Thyroid gland (tissue), 4 donors: ENCODE data around the gene POU2AF2. TPM values are rescaled to one million over a fixed set of nuclear protein-coding genes. Genes with fewer than 3 reads are reported as not detected.
A peak's percentile ranks its signal among the peaks of the same experiment; 100 is the strongest.
"Not testable (repeated sequence)": the region's sequence is repeated elsewhere in the genome, so short reads cannot be mapped to it uniquely, and the experiment has no call there.

Experiments used
- DNase-seq, 2 donors: peaks; one replicate each; pipeline ENCODE4 v3.0.0-alpha.2; 2019
- H3K27ac ChIP-seq, 3 donors: fragments of 200-600 bp; sonication (generic); 1 replicate in 2 of 3; 2 replicates in 1 of 3; pipeline ENCODE4 v1.5.1; 2016 to 2019; ENCODE audit warnings: mild to moderate bottlenecking in 1 of 3, moderate library complexity in 1 of 3
- H3K27me3 ChIP-seq: fragments of 200-600 bp; sonication (generic); one replicate; pipeline ENCODE4 v1.5.1; 2019
- H3K36me3 ChIP-seq, 2 donors: fragments of 200-600 bp; sonication (generic); one replicate each; pipeline ENCODE4 v1.5.1; 2016 to 2019
- H3K4me1 ChIP-seq, 2 donors: fragments of 200-600 bp; sonication (generic); one replicate each; pipeline ENCODE4 v1.5.1; 2017 to 2019
- H3K4me3 ChIP-seq, 3 donors: fragments of 200-600 bp; sonication (generic); replicated peaks in 1 of 3; 1 replicate in 2 of 3; 2 replicates in 1 of 3; pipeline ENCODE4 v1.5.1; 2016; ENCODE audit warnings: mild to moderate bottlenecking in 1 of 3
- H3K9me3 ChIP-seq: fragments of 200-600 bp; sonication (generic); one replicate; pipeline ENCODE4 v1.5.1; 2017
- POLR2A ChIP-seq, 2 donors: fragments of 450-650 bp; IDR thresholded peaks; one replicate each; pipeline ENCODE4 v1.6.1; 2017; ENCODE audit warnings: antibody characterized with exemption in 2 of 2, mild to moderate bottlenecking in 2 of 2, moderate library complexity in 1 of 2
- WGBS, 2 donors: methylation state at CpG; one replicate each; pipeline ENCODE4 v1.1.5; 2017; 5-methylcytosine and 5-hydroxymethylcytosine counted together
- intact Hi-C: fragments of 100-400 bp; cut with DNase I; formaldehyde crosslinking; loops from one replicate; pipeline ENCODE4 v1.15.1; 2023
- total RNA-seq, 4 donors: library from RNA; depleted of rRNA; stranded (reverse); fragments of >200 nt; gene quantifications; one replicate each; pipeline ENCODE4 v1.2.3, GENCODE V29; 2016
- TF ChIP-seq, protein P1 (sequence below), 6 experiments: fragments of 200-600 bp in 3 of 6; fragments of 450-650 bp in 3 of 6; sonication (generic) in 3 of 6; IDR thresholded peaks; one replicate each; pipeline ENCODE4 v1.5.1; 2016 to 2019; ENCODE audit warnings: antibody characterized with exemption in 6 of 6, mild to moderate bottlenecking in 2 of 6, inconsistent platforms in 1 of 6, moderate library complexity in 1 of 6

The POU2AF2 gene
- total RNA-seq, 4 donors from 2014 or later, result not detected

DNA sequence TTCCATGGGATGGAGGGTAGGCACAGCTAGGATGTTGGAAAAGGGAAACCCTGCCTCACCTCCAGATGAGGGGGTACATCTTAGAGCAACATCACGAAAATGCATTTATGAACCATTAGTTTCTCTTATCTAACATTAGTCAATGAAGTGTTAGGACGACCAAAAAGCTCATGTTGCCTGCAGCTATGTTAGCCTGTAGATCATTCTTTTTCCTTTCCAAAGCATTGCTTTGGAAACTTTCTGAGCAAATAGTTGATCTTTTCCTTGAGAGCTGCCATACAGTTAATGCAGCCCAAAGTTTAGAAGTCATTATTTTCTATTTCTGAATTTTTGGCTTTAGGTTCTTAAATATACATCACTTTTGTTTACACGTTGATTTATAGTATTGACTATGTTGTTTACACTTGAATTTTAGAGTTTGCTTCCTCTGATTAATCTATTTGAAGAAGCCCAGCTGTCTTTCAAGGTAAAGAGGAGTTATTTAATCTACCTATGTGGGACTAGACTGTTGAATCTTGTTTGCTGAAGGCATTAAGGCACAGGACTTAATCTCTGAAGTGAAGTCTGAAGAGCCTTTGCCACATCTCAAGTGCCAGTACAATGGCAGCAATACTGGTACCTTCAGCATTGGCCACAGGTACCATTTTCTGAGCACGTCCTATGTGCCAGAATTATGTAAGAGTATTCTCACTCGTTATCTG, 63.8 kb downstream of the POU2AF2 start:
- 84 to 89% methylated on average over 5 of the region's 5 CpGs for WGBS, 2 donors
- H3K36me3 ChIP-seq, result no peaks in the 10 kb centered on the region
- intact Hi-C loops, result no loop called here
- H3K27me3 ChIP-seq, result no peaks in the 10 kb centered on the region
- H3K9me3 ChIP-seq, result no peaks in the 10 kb centered on the region
- peaks cover 0 to 13% of the 10 kb centered on the region in 2 donors for H3K4me1 ChIP-seq
- no peak overlapping the region for H3K4me3 ChIP-seq
- DNase-seq, result no peak
- H3K27ac ChIP-seq, result no peak overlapping the region
- TF ChIP-seq, protein P1, sequence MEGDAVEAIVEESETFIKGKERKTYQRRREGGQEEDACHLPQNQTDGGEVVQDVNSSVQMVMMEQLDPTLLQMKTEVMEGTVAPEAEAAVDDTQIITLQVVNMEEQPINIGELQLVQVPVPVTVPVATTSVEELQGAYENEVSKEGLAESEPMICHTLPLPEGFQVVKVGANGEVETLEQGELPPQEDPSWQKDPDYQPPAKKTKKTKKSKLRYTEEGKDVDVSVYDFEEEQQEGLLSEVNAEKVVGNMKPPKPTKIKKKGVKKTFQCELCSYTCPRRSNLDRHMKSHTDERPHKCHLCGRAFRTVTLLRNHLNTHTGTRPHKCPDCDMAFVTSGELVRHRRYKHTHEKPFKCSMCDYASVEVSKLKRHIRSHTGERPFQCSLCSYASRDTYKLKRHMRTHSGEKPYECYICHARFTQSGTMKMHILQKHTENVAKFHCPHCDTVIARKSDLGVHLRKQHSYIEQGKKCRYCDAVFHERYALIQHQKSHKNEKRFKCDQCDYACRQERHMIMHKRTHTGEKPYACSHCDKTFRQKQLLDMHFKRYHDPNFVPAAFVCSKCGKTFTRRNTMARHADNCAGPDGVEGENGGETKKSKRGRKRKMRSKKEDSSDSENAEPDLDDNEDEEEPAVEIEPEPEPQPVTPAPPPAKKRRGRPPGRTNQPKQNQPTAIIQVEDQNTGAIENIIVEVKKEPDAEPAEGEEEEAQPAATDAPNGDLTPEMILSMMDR (IDR thresholded peaks at IDR 0.05), result no peak
- TF ChIP-seq POLR2A (IDR thresholded peaks at IDR 0.05), result no peak

DNA sequence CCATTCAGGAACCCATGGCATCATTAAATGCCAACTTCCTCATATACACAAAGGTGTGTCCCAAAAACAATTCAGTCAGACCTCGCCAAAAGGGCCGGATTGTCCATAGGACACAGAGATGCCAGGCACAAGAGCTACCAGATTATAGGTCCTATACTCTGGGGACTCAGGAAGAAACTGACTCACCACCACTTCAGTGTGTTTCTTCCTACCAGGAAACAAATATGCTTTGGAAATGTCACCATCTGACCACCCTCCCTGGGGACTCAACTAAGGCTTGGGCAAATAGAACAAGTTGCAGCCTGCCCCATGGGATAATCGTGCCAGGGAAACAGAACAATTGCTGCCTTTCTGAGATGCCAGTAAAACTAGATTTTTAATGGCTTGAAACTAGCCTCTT, 64.6 kb downstream of the POU2AF2 start:
- DNase-seq, result no peak
- WGBS, 2 donors, result 68 to 78% methylated on average over 3 of the region's 3 CpGs
- peaks cover 0 to 13% of the 10 kb centered on the region in 2 donors for H3K4me1 ChIP-seq
- TF ChIP-seq, protein P1 (IDR thresholded peaks at IDR 0.05), result no peak
- TF ChIP-seq POLR2A (IDR thresholded peaks at IDR 0.05), result no peak
- H3K4me3 ChIP-seq, result no peak overlapping the region
- intact Hi-C loops, result no loop called here
- no peaks in the 10 kb centered on the region for H3K27me3 ChIP-seq
- no peaks in the 10 kb centered on the region for H3K9me3 ChIP-seq
- H3K36me3 ChIP-seq, result no peaks in the 10 kb centered on the region
- no peak overlapping the region for H3K27ac ChIP-seq

DNA sequence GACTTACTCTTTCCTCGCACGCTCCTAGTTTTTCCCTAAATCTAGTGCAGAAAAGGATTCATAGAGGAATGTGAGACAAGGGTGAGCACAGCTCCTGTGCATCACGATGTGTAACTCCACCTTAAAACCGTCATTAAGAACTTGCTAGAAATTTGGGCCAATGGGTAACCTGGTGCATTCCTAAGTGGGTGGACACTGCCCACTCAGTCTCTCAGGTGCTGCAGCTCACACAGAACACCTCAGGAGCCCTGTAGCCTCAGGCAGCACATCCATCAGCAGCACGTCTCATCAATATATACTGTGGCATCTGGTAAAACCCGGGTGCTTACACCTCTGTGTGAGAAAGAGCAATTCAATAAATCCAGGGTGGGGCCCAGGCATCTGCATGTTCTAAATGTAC, 65.2 kb downstream of the POU2AF2 start:
- DNase-seq, result no peak
- Histone ChIP-seq H3K27ac (no peak overlapping the region), H3K36me3 (no peaks in the 10 kb centered on the region), H3K4me1 (peaks cover 0 to 13% of the 10 kb centered on the region in 2 donors), H3K9me3 (no peaks in the 10 kb centered on the region), H3K27me3 (no peaks in the 10 kb centered on the region), H3K4me3 (no peak overlapping the region)
- TF ChIP-seq, protein P1 (IDR thresholded peaks at IDR 0.05), result no peak
- no peak for TF ChIP-seq POLR2A (IDR thresholded peaks at IDR 0.05)
- intact Hi-C loops, result no loop called here
- WGBS, 2 donors, result 89 to 91% methylated on average over 6 of the region's 6 CpGs

DNA sequence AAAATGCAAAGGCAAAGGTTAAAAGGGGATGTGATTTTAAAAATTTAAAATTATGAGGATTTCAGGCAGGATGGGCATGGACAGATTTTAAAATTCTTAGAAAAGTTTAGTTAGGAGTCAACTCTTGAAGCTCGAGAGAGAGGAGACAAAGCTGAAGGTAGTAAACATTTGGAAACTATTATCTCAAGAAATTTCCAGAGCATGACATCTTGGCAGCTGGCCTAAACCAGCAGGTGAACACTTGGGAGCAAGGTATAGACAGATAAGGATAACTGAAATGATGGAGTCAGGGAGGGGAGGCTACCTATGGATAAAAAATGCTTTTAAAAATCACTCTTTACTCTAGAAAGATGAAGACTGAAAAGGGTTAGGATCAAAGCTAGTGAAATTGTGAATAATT, 66.6 kb downstream of the POU2AF2 start:
- intact Hi-C loops, result no loop called here
- H3K9me3 ChIP-seq, result no peaks in the 10 kb centered on the region
- no peaks in the 10 kb centered on the region for H3K27me3 ChIP-seq
- no peak for TF ChIP-seq POLR2A (IDR thresholded peaks at IDR 0.05)
- TF ChIP-seq, protein P1 (IDR thresholded peaks at IDR 0.05), result no peak
- 16 to 24% methylated on average over 1 of the region's 1 CpG for WGBS, 2 donors
- H3K4me3 ChIP-seq, result no peak overlapping the region
- no peaks in the 10 kb centered on the region for H3K36me3 ChIP-seq
- H3K4me1 ChIP-seq, result peaks cover 0 to 13% of the 10 kb centered on the region in 2 donors
- no peak overlapping the region for H3K27ac ChIP-seq
- peak; percentile 32 to 49 for DNase-seq

DNA sequence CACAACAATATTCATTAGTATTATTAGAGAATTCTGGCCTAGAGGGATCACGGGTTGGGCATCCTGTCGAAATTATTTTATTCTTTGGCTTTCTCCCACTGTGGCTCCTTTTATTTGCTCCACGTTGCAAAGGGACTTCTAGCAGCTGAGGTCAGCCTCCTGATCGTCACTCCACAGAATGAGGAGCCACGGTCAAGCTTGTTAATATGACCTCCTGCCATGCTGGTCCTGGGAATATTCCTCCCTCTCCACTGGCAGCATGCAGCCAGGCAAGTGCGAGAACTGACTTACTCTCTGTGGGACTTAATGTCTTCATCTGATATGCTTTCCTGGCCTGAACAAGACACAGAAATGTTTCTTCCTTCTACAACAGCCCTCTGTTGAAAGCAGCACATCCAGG, 73.8 kb downstream of the POU2AF2 start:
- intact Hi-C loops, result no loop called here
- Histone ChIP-seq H3K27ac (no peak overlapping the region), H3K36me3 (no peaks in the 10 kb centered on the region), H3K27me3 (no peaks in the 10 kb centered on the region), H3K4me1 (peaks cover 28 to 35% of the 10 kb centered on the region in 2 donors), H3K4me3 (no peak overlapping the region), H3K9me3 (no peaks in the 10 kb centered on the region)
- TF ChIP-seq POLR2A (IDR thresholded peaks at IDR 0.05), result no peak
- TF ChIP-seq, protein P1 (IDR thresholded peaks at IDR 0.05), result no peak
- 89 to 94% methylated on average over 6 of the region's 6 CpGs for WGBS, 2 donors
- no peak for DNase-seq

DNA sequence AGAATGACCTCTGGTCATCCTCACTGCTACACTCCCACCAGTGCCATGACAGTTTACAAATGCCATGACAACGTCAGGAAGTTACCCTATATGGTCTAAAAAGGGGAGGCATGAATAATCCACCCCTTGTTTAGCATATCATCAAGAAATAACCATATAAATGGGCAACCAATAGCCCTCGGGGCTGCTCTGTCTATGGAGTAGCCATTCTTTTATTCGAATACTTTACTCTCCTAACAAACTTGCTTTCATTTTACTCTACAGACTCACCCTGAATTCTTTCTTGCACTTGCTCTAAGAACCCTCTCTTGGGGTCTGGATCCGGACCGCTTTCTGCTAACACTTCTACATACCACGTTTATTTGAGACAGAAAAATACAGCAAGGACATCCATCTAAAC, 74.7 kb downstream of the POU2AF2 start:
- intact Hi-C loops, H3K27ac ChIP-seq: not testable (repeated sequence)

More for the DNA sequence above, 74.7 kb downstream of the POU2AF2 start:
- peaks cover 37 to 44% of the 10 kb centered on the region in 2 donors for H3K4me1 ChIP-seq
- not testable (repeated sequence) for H3K27me3 ChIP-seq, H3K36me3 ChIP-seq, H3K4me3 ChIP-seq, DNase-seq, H3K9me3 ChIP-seq
- WGBS, 2 donors, result 88 to 89% methylated on average over 6 of the region's 6 CpGs
